ENCODE data around the gene SHISA7.

DNA sequence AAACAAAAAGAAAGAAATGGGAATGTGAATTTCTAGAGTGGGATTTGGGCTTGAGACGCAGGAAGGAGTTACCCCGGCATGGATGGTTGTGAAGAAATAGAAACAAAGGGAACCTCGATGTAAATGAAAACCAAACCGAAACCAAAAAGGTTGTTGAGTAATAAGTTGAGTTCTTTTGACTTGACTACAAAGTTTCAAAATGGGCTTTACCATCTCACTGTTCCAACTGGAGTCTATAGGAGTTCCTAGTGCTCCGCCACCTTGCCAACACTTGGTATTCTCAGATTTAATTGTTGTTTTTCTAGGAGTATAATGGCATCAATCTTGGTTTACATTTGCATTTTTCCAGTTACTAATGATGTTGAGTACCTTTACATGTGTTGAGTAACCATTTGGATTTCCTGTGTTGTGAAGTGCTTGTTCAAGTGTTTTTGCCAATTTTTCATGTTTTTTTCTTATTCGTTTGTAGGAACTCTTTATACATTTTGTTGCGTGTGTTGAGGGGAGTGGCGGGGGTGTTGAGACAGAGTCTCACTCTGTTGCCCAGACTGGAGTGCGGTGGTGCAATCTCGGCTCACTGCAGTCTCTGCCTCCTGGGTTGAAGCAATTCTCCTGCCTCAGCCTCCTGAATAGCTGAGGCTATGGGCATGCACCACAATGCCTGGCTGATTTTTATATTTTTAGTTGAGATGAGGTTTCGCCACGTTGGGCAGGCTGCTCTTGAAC is 44.7 kb downstream of the SHISA7 start:
- TF ChIP-seq PATZ1 (CRISPR knock-in tag; IDR thresholded peaks at IDR 0.05; ENCODE audit: borderline replicate concordance) (no peak), ESRRG (CRISPR knock-in tag; IDR thresholded peaks at IDR 0.05) (no peak), ZFP3 (CRISPR knock-in tag; IDR thresholded peaks at IDR 0.05) (no peak), ZNF8 (CRISPR knock-in tag; IDR thresholded peaks at IDR 0.05) (no peak), CSDC2 (CRISPR knock-in tag; IDR thresholded peaks at IDR 0.05) (no peak), CREB5 (CRISPR knock-in tag; IDR thresholded peaks at IDR 0.05; ENCODE audit: low read depth) (no peak), ZNF565 (CRISPR knock-in tag; conservative IDR thresholded peaks at IDR 0.05; ENCODE audit: low read depth) (no peak), ISL1 (CRISPR knock-in tag; IDR thresholded peaks at IDR 0.05) (no peak), RARB (CRISPR knock-in tag; IDR thresholded peaks at IDR 0.05) (no peak), BACH2 (CRISPR knock-in tag; IDR thresholded peaks at IDR 0.05; ENCODE audit: borderline replicate concordance) (no peak)
